GM12878 (cell line): ENCODE results near the gene CDH4. TPM values are rescaled to one million over a fixed set of nuclear protein-coding genes. Genes with fewer than 3 reads are reported as not detected.
A peak's percentile ranks its signal among the peaks of the same experiment; 100 is the strongest.

Source experiments
- ATAC-seq: fragments of 200-7000 bp; cut with Tn5 transposase; 3 replicates; pipeline ENCODE4 v1.9.1; 2020; ENCODE audit warnings: mild to moderate bottlenecking, moderate library complexity
- BruUV-seq: library from RNA; stranded (reverse); fragments of 400-500 nt; replicated peaks from 2 replicates; lab custom pipeline; 2021; lab: Mats Ljungman, UMichigan
- CTCF ChIA-PET: fragments of 300-600 bp; sonication (Branson Sonifier 250); formaldehyde crosslinking; extraction: SDS; loops from one replicate; lab custom pipeline; 2021; ENCODE audit warnings: inconsistent platforms; lab: Yijun Ruan, JAX
- POLR2A ChIA-PET: fragments of 350-600 bp; formaldehyde crosslinking; extraction: SDS; loops from one replicate; lab custom pipeline; 2021; ENCODE audit warnings: inconsistent platforms; lab: Charles Lee
- RAD21 ChIA-PET: fragments of 300-600 bp; sonication (Branson Sonifier 250); formaldehyde crosslinking; loops from one replicate; lab custom pipeline; 2023; ENCODE audit warnings: antibody characterized with exemption; ENCODE audit not compliant: unreplicated experiment; lab: Charles Lee
- SMC1A ChIA-PET: fragments of 300-600 bp; sonication (Branson Sonifier 250); formaldehyde crosslinking; loops from one replicate; lab custom pipeline; 2023; ENCODE audit not compliant: unreplicated experiment, uncharacterized antibody; lab: Charles Lee
- DNase-seq: peaks from one replicate; pipeline ENCODE4 v3.0.0-alpha.2; 2011; ENCODE audit warnings: low read depth, low spot score
- FAIRE-seq: peaks from 3 replicates; lab custom pipeline; 2011; peaks lifted over from hg19 to GRCh38; lab: Jason Lieb, UNC
- H2AFZ ChIP-seq: 2 replicates; pipeline ENCODE4 v1.6.0; 2011; ENCODE audit warnings: low read depth, low read length, control low read depth; ENCODE audit not compliant: control insufficient read depth
- H3K27ac ChIP-seq: 2 replicates; pipeline ENCODE4 v1.5.1; 2011; ENCODE audit warnings: control low read depth; ENCODE audit not compliant: control insufficient read depth, insufficient read depth
- H3K27me3 ChIP-seq, 2 experiments: replicated peaks in 1 of 2; 2 replicates each; pipeline versions ENCODE4 v1.6.0 to v1.6.1; 2011; ENCODE audit warnings: low read length in 1 of 2; ENCODE audit not compliant: control insufficient read depth in 2 of 2, insufficient read depth in 2 of 2
- H3K36me3 ChIP-seq, 2 experiments: 2 replicates each; pipeline ENCODE4 v1.5.1; 2011; ENCODE audit warnings: low read length in 1 of 2; ENCODE audit not compliant: control insufficient read depth in 2 of 2, insufficient read depth in 2 of 2
- H3K4me1 ChIP-seq: 2 replicates; pipeline ENCODE4 v1.6.1; 2011; ENCODE audit warnings: mild to moderate bottlenecking, low read length, moderate library complexity, mixed read lengths; ENCODE audit not compliant: control insufficient read depth, insufficient read depth
- H3K4me2 ChIP-seq: 2 replicates; pipeline ENCODE4 v1.6.0; 2011; ENCODE audit warnings: control low read depth; ENCODE audit not compliant: control insufficient read depth, insufficient read depth
- H3K4me3 ChIP-seq: fragments of 200-600 bp; sonication (generic); 2 replicates; pipeline ENCODE4 v1.5.1; 2016
- H3K79me2 ChIP-seq: 2 replicates; pipeline ENCODE4 v1.6.0; 2011; ENCODE audit warnings: low read length; ENCODE audit not compliant: control insufficient read depth, insufficient read depth
- H3K9ac ChIP-seq: 2 replicates; pipeline ENCODE4 v1.8.0; 2011; ENCODE audit warnings: low read length, control low read depth, mixed read lengths; ENCODE audit not compliant: control insufficient read depth, insufficient read depth
- H3K9me3 ChIP-seq: replicated peaks from 3 replicates; pipeline ENCODE4 v1.5.1; 2011; ENCODE audit warnings: mild to moderate bottlenecking, low read length; ENCODE audit not compliant: control insufficient read depth, insufficient read depth
- H4K20me1 ChIP-seq: 2 replicates; pipeline ENCODE4 v1.6.0; 2011; ENCODE audit not compliant: control insufficient read depth, insufficient read depth
- BCL3 ChIP-seq: IDR thresholded peaks from 2 replicates; pipeline ENCODE4 v1.6.1; 2011; ENCODE audit warnings: borderline replicate concordance, low read depth, mild to moderate bottlenecking, moderate library complexity, low read length; ENCODE audit not compliant: insufficient read depth, poor library complexity, severe bottlenecking
- SMAD5 ChIP-seq: IDR thresholded peaks from 2 replicates; pipeline ENCODE4 v1.6.1; 2016; ENCODE audit warnings: antibody characterized with exemption, low read depth
- ZBTB4 ChIP-seq: fragments of 450-650 bp; formaldehyde crosslinking; IDR thresholded peaks from 2 replicates; pipeline ENCODE4 v1.4.0; 2022; ENCODE audit warnings: mild to moderate bottlenecking, moderate library complexity
- WGBS: methylation state at CpG from one replicate; pipeline ENCODE4 v1.1.6; 2016; ENCODE audit warnings: low lambda C conversion rate; ENCODE audit not compliant: insufficient replicate concordance, insufficient coverage; ENCODE audit errors: missing lambda C conversion rate; 5-methylcytosine and 5-hydroxymethylcytosine counted together
- in situ Hi-C: fragments of 300-500 bp; cut with MboI; formaldehyde crosslinking; loops from 9 replicates; pipeline ENCODE4 v1.14.3; 2018; ENCODE audit warnings: mixed read lengths
- intact Hi-C: fragments of 100-400 bp; cut with micrococcal nuclease; formaldehyde crosslinking; loops from one replicate; pipeline ENCODE4 v1.14.2; 2022; ENCODE audit not compliant: unreplicated experiment
- polyA plus RNA-seq, 11 experiments: library from polyadenylated mRNA; depleted of rRNA in 4 of 11; unstranded in 6 of 11; stranded (reverse) in 5 of 11; fragments of >200 nt; fragmentation: Nextera tagmentation in 4 of 11; fragmentation: Illumina TruSeq in 1 of 11; extraction: Ambion mirVana in 4 of 11; extraction: Trizol in 1 of 11; gene quantifications; 1 replicate in 1 of 11; 2 replicates in 10 of 11; pipeline versions ENCODE4 v1.2.1 to v1.2.3, GENCODE V29; 2011 to 2016; ENCODE audit warnings: inconsistent platforms in 2 of 11, missing spikeins in 2 of 11, low read depth in 1 of 11
- total RNA-seq, 4 experiments: library from RNA; depleted of rRNA in 3 of 4; stranded (reverse); fragments of >200 nt in 3 of 4; fragmentation: Illumina TruSeq in 1 of 4; extraction: Trizol in 1 of 4; gene quantifications; 2 replicates each; pipeline versions ENCODE4 v1.2.1 to v1.2.3, GENCODE V29; 2013 to 2021

CDH4 gene
- total and polyA plus RNA-seq, 10 of the 15 experiments (the other 5 are each of a cell fraction or from before 2014, with no cell fraction given), result not detected

- no peak for TF ChIP-seq SMAD5
These were observed 433.4 kb downstream of the CDH4 start (continued) for GRCh38 chr20:61685462-61685861.

GRCh38 chr20:61686051-61686936 is 434.2 kb downstream of the CDH4 start:
- FAIRE-seq (no peak), DNase-seq (no peak), ATAC-seq (no peak)
- in situ Hi-C loops, result no loop called here
- ChIA-PET POLR2A (no interaction called here), CTCF (no interaction called here), SMC1A (no interaction called here), RAD21 (no interaction called here)
- Histone ChIP-seq H3K9me3 (no peaks in the 10 kb centered on the region), H3K27me3 (no peaks in the 10 kb centered on the region), H4K20me1 (no peaks in the 10 kb centered on the region), H3K27ac (no peak overlapping the region), H3K79me2 (no peaks in the 10 kb centered on the region), H3K4me3 (no peak overlapping the region), H3K4me2 (no peak overlapping the region), H3K36me3 (no peaks in the 10 kb centered on the region), H3K9ac (no peak overlapping the region), H2AFZ (no peak overlapping the region), H3K4me1 (no peaks in the 10 kb centered on the region)
- BruUV-seq, result no TSS peak
- TF ChIP-seq BCL3 (peak; percentile 87), ZBTB4 (CRISPR knock-in tag) (no peak)
- intact Hi-C loops, result no loop called here
- 85% methylated on average over 37 of the region's 38 CpGs for WGBS
